ENCODE measurements around the gene SPTSSB. TPM values are rescaled to one million over a fixed set of nuclear protein-coding genes. Genes with fewer than 3 reads are reported as not detected.

Gene SPTSSB
- total RNA-seq, 2 experiments from 2014 or later: not detected

DNA sequence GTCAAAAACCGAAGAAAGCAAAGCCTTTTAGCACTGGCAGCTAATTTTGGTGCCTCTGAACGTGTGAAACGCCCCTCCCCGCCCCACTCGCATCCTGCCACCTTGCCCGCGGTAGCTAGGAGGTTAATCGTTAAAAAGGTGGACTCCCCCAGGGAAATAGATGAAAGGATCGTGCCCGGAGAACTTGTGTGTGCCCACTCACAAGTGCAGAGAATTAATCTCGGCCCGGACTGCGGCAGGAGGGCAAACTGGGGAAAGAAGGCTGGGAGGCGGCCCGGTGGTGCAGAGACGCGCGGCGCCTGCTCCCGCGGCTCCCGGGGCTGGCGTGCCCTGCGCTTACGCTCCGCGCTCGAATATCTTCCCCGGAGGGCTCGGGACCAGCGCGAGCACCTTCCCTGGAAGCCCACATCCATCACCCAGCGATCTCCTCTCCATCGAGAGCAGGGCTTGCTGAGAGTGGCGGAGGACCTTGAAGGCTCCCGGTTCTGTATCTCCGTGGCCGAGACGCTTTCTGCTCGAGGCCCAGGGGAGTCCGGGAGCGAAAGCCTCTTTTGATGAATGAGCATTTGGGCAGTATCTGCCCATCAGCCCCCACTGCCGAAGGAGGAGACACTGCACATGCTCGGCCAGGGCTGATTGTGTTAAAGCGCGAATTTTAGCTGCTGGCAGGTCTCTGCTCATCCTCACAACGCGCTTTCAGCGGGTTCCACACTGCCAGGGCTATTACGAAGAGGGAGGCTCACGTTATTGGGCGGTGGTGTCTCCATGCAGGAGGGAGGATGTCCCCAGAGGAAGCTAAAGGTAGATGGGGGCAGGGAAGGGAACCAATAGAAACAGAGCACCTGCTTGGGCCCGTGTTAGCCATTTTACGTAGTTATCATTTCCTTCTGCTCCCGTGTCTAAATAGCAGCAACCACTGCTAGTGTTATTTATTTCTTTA lies 1.3 kb upstream of the SPTSSB start:
- Histone ChIP-seq H3K9me2 (ENCODE audit: insufficient read depth, low read length) (no peaks in the 10 kb centered on the region), H2AFZ (ENCODE audit: low read length) (no peak overlapping the region), H3K9me3 (ENCODE audit: low read length) (no peaks in the 10 kb centered on the region), H3K79me2 (ENCODE audit: insufficient read depth, low read depth, low read length) (no peaks in the 10 kb centered on the region), H3K4me2 (ENCODE audit: low read length) (no peak overlapping the region), H3K27ac (ENCODE audit: low read depth, low read length, poor library complexity, severe bottlenecking) (no peak overlapping the region), H3K4me3 (ENCODE audit: low read depth, low read length, poor library complexity, severe bottlenecking) (no peak overlapping the region), H3K4me1 (ENCODE audit: insufficient read depth, low read length, poor library complexity, severe bottlenecking) (no peaks in the 10 kb centered on the region), H4K20me1 (ENCODE audit: insufficient read depth, low read length) (no peaks in the 10 kb centered on the region), H3K36me3 (ENCODE audit: insufficient read depth, low read length) (no peaks in the 10 kb centered on the region)
- DNase-seq (ENCODE audit: low spot score): no peak
- ChIA-PET POLR2A (no interaction called here), CTCF (ENCODE audit: unreplicated experiment) (no interaction called here)
- no peak for TF ChIP-seq EZH2phosphoT487 (IDR thresholded peaks at IDR 0.05; ENCODE audit: borderline replicate concordance, low read depth, low read length)
- TF ChIP-seq, protein P1, sequence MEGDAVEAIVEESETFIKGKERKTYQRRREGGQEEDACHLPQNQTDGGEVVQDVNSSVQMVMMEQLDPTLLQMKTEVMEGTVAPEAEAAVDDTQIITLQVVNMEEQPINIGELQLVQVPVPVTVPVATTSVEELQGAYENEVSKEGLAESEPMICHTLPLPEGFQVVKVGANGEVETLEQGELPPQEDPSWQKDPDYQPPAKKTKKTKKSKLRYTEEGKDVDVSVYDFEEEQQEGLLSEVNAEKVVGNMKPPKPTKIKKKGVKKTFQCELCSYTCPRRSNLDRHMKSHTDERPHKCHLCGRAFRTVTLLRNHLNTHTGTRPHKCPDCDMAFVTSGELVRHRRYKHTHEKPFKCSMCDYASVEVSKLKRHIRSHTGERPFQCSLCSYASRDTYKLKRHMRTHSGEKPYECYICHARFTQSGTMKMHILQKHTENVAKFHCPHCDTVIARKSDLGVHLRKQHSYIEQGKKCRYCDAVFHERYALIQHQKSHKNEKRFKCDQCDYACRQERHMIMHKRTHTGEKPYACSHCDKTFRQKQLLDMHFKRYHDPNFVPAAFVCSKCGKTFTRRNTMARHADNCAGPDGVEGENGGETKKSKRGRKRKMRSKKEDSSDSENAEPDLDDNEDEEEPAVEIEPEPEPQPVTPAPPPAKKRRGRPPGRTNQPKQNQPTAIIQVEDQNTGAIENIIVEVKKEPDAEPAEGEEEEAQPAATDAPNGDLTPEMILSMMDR (conservative IDR thresholded peaks at IDR 0.05; ENCODE audit: low read length): no peak
- intact Hi-C loops (cut with micrococcal nuclease; ENCODE audit: unreplicated experiment): no loop called here
- BruUV-seq (replicated peaks): no TSS peak

DNA sequence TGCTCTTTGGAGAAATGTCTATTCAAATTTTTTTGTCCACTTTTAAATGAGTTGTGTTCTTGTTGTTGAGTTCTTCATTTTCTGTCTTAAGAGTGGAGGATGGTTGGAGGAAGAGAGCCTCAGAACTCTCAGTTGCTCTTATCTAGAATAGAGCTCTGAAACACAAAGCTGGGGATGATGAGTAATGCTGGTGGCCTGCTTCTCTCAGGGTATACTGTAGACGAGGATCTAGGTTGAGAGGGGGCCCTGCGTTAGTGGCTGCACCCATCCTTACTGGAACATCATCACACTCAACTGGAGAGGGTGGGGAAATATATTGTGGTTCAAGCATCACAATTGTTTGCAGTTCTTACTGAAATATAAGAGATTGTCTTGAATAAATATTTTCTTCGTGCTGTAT lies 1.8 kb downstream of the SPTSSB start:
- DNase-seq (ENCODE audit: low spot score): no peak
- H4K20me1 ChIP-seq (ENCODE audit: insufficient read depth, low read length): no peaks in the 10 kb centered on the region
- intact Hi-C loops (cut with micrococcal nuclease; ENCODE audit: unreplicated experiment): no loop called here

More for the DNA sequence above, 1.8 kb downstream of the SPTSSB start:
- no peaks in the 10 kb centered on the region for H3K36me3 ChIP-seq (ENCODE audit: insufficient read depth, low read length)
- no peak overlapping the region for H2AFZ ChIP-seq (ENCODE audit: low read length)
- CTCF ChIA-PET (ENCODE audit: unreplicated experiment): no interaction called here
- TF ChIP-seq EZH2phosphoT487 (IDR thresholded peaks at IDR 0.05; ENCODE audit: borderline replicate concordance, low read depth, low read length): no peak
- TF ChIP-seq, protein P1 (conservative IDR thresholded peaks at IDR 0.05; ENCODE audit: low read length): no peak
- POLR2A ChIA-PET: no interaction called here
- H3K9me3 ChIP-seq (ENCODE audit: low read length): no peaks in the 10 kb centered on the region
- H3K4me3 ChIP-seq (ENCODE audit: low read depth, low read length, poor library complexity, severe bottlenecking): no peak overlapping the region
- no peak overlapping the region for H3K4me2 ChIP-seq (ENCODE audit: low read length)
- BruUV-seq (replicated peaks): no TSS peak
- no peaks in the 10 kb centered on the region for H3K9me2 ChIP-seq (ENCODE audit: insufficient read depth, low read length)
- H3K27ac ChIP-seq (ENCODE audit: low read depth, low read length, poor library complexity, severe bottlenecking): no peak overlapping the region
- no peaks in the 10 kb centered on the region for H3K4me1 ChIP-seq (ENCODE audit: insufficient read depth, low read length, poor library complexity, severe bottlenecking)
- no peaks in the 10 kb centered on the region for H3K79me2 ChIP-seq (ENCODE audit: insufficient read depth, low read depth, low read length)
